SU-DHL-6 (cell line): ENCODE results near the gene CPNE4.

Source experiments
- H2AFZ ChIP-seq: fragments of 200-600 bp; sonication (generic); 2 replicates; pipeline ENCODE4 v1.6.1; 2014; ENCODE audit warnings: low read depth, mild to moderate bottlenecking, moderate library complexity, mixed read lengths, antibody characterized with exemption, low read length; ENCODE audit not compliant: severe bottlenecking
- H3F3A ChIP-seq: fragments of 200-600 bp; shearing (Covaris generic); 2 replicates; pipeline ENCODE4 v1.6.0; 2016; ENCODE audit warnings: antibody characterized with exemption, mild to moderate bottlenecking; ENCODE audit not compliant: insufficient read depth
- H3K27ac ChIP-seq: fragments of 200-600 bp; sonication (generic); 2 replicates; pipeline ENCODE4 v1.5.1; 2016; ENCODE audit warnings: low read depth, mild to moderate bottlenecking, low read length, moderate library complexity, mixed read lengths
- H3K27me3 ChIP-seq: fragments of 200-600 bp; sonication (generic), shearing (Covaris generic); 2 replicates; pipeline ENCODE4 v1.6.0; 2014; ENCODE audit warnings: mild to moderate bottlenecking, low read length
- H3K36me3 ChIP-seq: fragments of 200-600 bp; sonication (generic); 2 replicates; pipeline ENCODE4 v1.6.1; 2014; ENCODE audit warnings: mild to moderate bottlenecking, low read length, mixed read lengths
- H3K4me2 ChIP-seq: fragments of 300-600, 200-600 bp; shearing (Covaris generic), sonication (generic); 2 replicates; pipeline ENCODE4 v1.6.0; 2014; ENCODE audit warnings: low read length, low read depth, mild to moderate bottlenecking; ENCODE audit not compliant: poor library complexity, severe bottlenecking
- H3K4me3 ChIP-seq: fragments of 200-600 bp; sonication (generic); 2 replicates; pipeline ENCODE4 v1.5.1; 2014; ENCODE audit warnings: antibody characterized with exemption, low read length, mild to moderate bottlenecking, mixed read lengths; ENCODE audit not compliant: insufficient read depth, poor library complexity, severe bottlenecking
- H3K79me2 ChIP-seq: fragments of 200-600 bp; sonication (generic); 2 replicates; pipeline ENCODE4 v1.6.1; 2014; ENCODE audit warnings: mild to moderate bottlenecking, low read length, moderate library complexity; ENCODE audit not compliant: insufficient read depth
- H3K9ac ChIP-seq: fragments of 200-600 bp; sonication (generic); 2 replicates; pipeline ENCODE4 v1.7.0; 2014; ENCODE audit warnings: mild to moderate bottlenecking, low read length
- H3K9me2 ChIP-seq: fragments of 200-600 bp; sonication (generic); replicated peaks from 2 replicates; pipeline ENCODE4 v1.6.1; 2014; ENCODE audit warnings: low read length; ENCODE audit not compliant: insufficient read depth
- H3K9me3 ChIP-seq: fragments of 200-600 bp; sonication (generic); 2 replicates; pipeline ENCODE4 v1.6.1; 2014; ENCODE audit warnings: low read length, mixed read lengths; ENCODE audit not compliant: insufficient read depth
- H4K20me1 ChIP-seq: fragments of 200-600 bp; sonication (generic); 2 replicates; pipeline ENCODE4 v1.6.1; 2014; ENCODE audit warnings: low read depth, mild to moderate bottlenecking, antibody characterized with exemption, low read length, moderate library complexity, mixed read lengths
- CTCF ChIP-seq: fragments of 200-600 bp; sonication (generic); IDR thresholded peaks from one replicate; pipeline ENCODE4 v1.5.1; 2017; ENCODE audit warnings: antibody characterized with exemption, mild to moderate bottlenecking, low read length, moderate library complexity; ENCODE audit not compliant: insufficient read depth, poor library complexity, severe bottlenecking
- EZH2phosphoT487 ChIP-seq: fragments of 200-600 bp; sonication (generic), shearing (Covaris generic); conservative IDR thresholded peaks from 2 replicates; pipeline ENCODE4 v1.6.1; 2018; ENCODE audit warnings: mild to moderate bottlenecking, antibody characterized with exemption, low read length, moderate library complexity, mixed read lengths

Gene CPNE4

GRCh38 chr3:131540821-131541220 lies 494.0 kb downstream of the CPNE4 start:
- TF ChIP-seq CTCF (no peak), EZH2phosphoT487 (no peak)
- Histone ChIP-seq H2AFZ (no peak overlapping the region), H3K79me2 (no peaks in the 10 kb centered on the region), H3K4me3 (no peak overlapping the region), H3K27ac (no peak overlapping the region), H3K4me2 (no peak overlapping the region), H3K9me2 (no peaks in the 10 kb centered on the region), H3F3A (no peaks in the 10 kb centered on the region), H3K36me3 (no peaks in the 10 kb centered on the region), H4K20me1 (no peaks in the 10 kb centered on the region), H3K9me3 (no peaks in the 10 kb centered on the region), H3K27me3 (no peaks in the 10 kb centered on the region), H3K9ac (no peak overlapping the region)

GRCh38 chr3:131540143-131540542 lies 494.7 kb downstream of the CPNE4 start:
- H3K4me2 ChIP-seq, result no peak overlapping the region
- no peaks in the 10 kb centered on the region for H3K79me2 ChIP-seq
- no peaks in the 10 kb centered on the region for H3K27me3 ChIP-seq
- H4K20me1 ChIP-seq, result no peaks in the 10 kb centered on the region
- no peak overlapping the region for H3K27ac ChIP-seq
- H2AFZ ChIP-seq, result no peak overlapping the region
- no peaks in the 10 kb centered on the region for H3K36me3 ChIP-seq
- TF ChIP-seq CTCF (no peak), EZH2phosphoT487 (no peak)
- H3K4me3 ChIP-seq, result no peak overlapping the region
- no peak overlapping the region for H3K9ac ChIP-seq
- no peaks in the 10 kb centered on the region for H3K9me2 ChIP-seq
- no peaks in the 10 kb centered on the region for H3F3A ChIP-seq
- H3K9me3 ChIP-seq, result no peaks in the 10 kb centered on the region

GRCh38 chr3:131538968-131539367 lies 495.8 kb downstream of the CPNE4 start:
- H3K9me3 ChIP-seq, result no peaks in the 10 kb centered on the region
- no peaks in the 10 kb centered on the region for H3K9me2 ChIP-seq
- no peak overlapping the region for H3K4me2 ChIP-seq
- no peak for TF ChIP-seq CTCF
- TF ChIP-seq EZH2phosphoT487, result no peak
- no peak overlapping the region for H2AFZ ChIP-seq
- H3K27ac ChIP-seq, result no peak overlapping the region
- no peaks in the 10 kb centered on the region for H3K36me3 ChIP-seq
- H3K79me2 ChIP-seq, result no peaks in the 10 kb centered on the region
- no peak overlapping the region for H3K9ac ChIP-seq
- no peaks in the 10 kb centered on the region for H3F3A ChIP-seq
- H4K20me1 ChIP-seq, result no peaks in the 10 kb centered on the region
- no peaks in the 10 kb centered on the region for H3K27me3 ChIP-seq
- no peak overlapping the region for H3K4me3 ChIP-seq
